Liver (tissue), 9 donors: ENCODE measurements around the gene MED27. TPM values are rescaled to one million over a fixed set of nuclear protein-coding genes. Genes with fewer than 3 reads are reported as not detected.

ENCODE experiments used
- DNase-seq: peaks from one replicate; pipeline ENCODE4 v3.0.0-alpha.2; 2017; ENCODE audit warnings: low spot score
- H3K27ac ChIP-seq, 2 donors: one replicate each; pipeline ENCODE4 v1.7.0; 2013; ENCODE audit warnings: inconsistent platforms in 2 of 2, low read length in 2 of 2, control low read depth in 1 of 2, low read depth in 1 of 2, mild to moderate bottlenecking in 1 of 2
- H3K27me3 ChIP-seq, 4 donors: one replicate each; pipeline versions ENCODE4 v1.6.1 to v1.7.0; 2013; ENCODE audit warnings: low read length in 3 of 4, inconsistent platforms in 1 of 4, mild to moderate bottlenecking in 1 of 4, moderate library complexity in 1 of 4; ENCODE audit not compliant: control insufficient read depth in 4 of 4, insufficient read depth in 4 of 4
- H3K36me3 ChIP-seq, 4 donors: one replicate each; pipeline versions ENCODE4 v1.6.1 to v1.7.0; 2013; ENCODE audit warnings: low read length in 3 of 4, mild to moderate bottlenecking in 3 of 4, low read depth in 1 of 4, moderate library complexity in 1 of 4; ENCODE audit not compliant: control insufficient read depth in 4 of 4, insufficient read depth in 3 of 4
- H3K4me1 ChIP-seq, 4 donors: one replicate each; pipeline versions ENCODE4 v1.6.1 to v1.7.0; 2013; ENCODE audit warnings: low read length in 3 of 4, mild to moderate bottlenecking in 3 of 4, moderate library complexity in 1 of 4; ENCODE audit not compliant: control insufficient read depth in 4 of 4, insufficient read depth in 4 of 4
- H3K4me3 ChIP-seq, 3 donors: one replicate each; pipeline versions ENCODE4 v1.6.1 to v1.7.0; 2013; ENCODE audit warnings: low read length in 3 of 3, control low read depth in 1 of 3, low read depth in 1 of 3, mild to moderate bottlenecking in 1 of 3
- H3K9ac ChIP-seq, 2 donors: one replicate each; pipeline ENCODE4 v1.7.0; 2013; ENCODE audit warnings: low read length in 2 of 2, mild to moderate bottlenecking in 2 of 2, moderate library complexity in 2 of 2, control low read depth in 1 of 2, low read depth in 1 of 2
- H3K9me3 ChIP-seq, 4 donors: one replicate each; pipeline versions ENCODE4 v1.6.1 to v1.7.0; 2013; ENCODE audit warnings: low read length in 3 of 4; ENCODE audit not compliant: control insufficient read depth in 4 of 4
- FOXA2 ChIP-seq: IDR thresholded peaks from 2 replicates; pipeline ENCODE4 v1.6.1; 2016; ENCODE audit warnings: antibody characterized with exemption
- GABPA ChIP-seq, 2 donors: IDR thresholded peaks in 1 of 2; conservative IDR thresholded peaks in 1 of 2; 2 replicates each; pipeline ENCODE4 v1.6.1; 2016; ENCODE audit warnings: antibody characterized with exemption in 2 of 2, mild to moderate bottlenecking in 1 of 2, moderate library complexity in 1 of 2
- HNF4A ChIP-seq, 2 donors: conservative IDR thresholded peaks; 2 replicates each; pipeline ENCODE4 v1.6.1; 2016; ENCODE audit warnings: antibody characterized with exemption in 2 of 2, mild to moderate bottlenecking in 2 of 2
- NR2F2 ChIP-seq: IDR thresholded peaks from 2 replicates; pipeline ENCODE4 v1.6.1; 2016; ENCODE audit warnings: antibody characterized with exemption
- SP1 ChIP-seq: IDR thresholded peaks from 2 replicates; pipeline ENCODE4 v1.6.1; 2018; ENCODE audit warnings: antibody characterized with exemption, mild to moderate bottlenecking
- YY1 ChIP-seq: IDR thresholded peaks from 2 replicates; pipeline ENCODE4 v1.6.1; 2016; ENCODE audit warnings: antibody characterized with exemption, mild to moderate bottlenecking
- WGBS: extraction: QIAGEN DNeasy Blood & Tissue Kit; methylation state at CpG from one replicate; pipeline ENCODE4 v1.1.7; 2013; 5-methylcytosine and 5-hydroxymethylcytosine counted together
- polyA plus RNA-seq, 2 donors: library from polyadenylated mRNA; stranded (reverse) in 1 of 2; unstranded in 1 of 2; fragments of 200-250 nt in 1 of 2; fragments of >200 nt in 1 of 2; fragmentation: Nextera tagmentation in 1 of 2; extraction: Ambion mirVana in 1 of 2; gene quantifications; one replicate each; pipeline versions ENCODE4 v1.2.1 to v1.2.3, GENCODE V29; 2013 to 2015
- total RNA-seq, 2 donors: library from RNA; depleted of rRNA; stranded (reverse); fragments of >200 nt; gene quantifications; one replicate each; pipeline ENCODE4 v1.2.3, GENCODE V29; 2014
- TF ChIP-seq, protein P1 (sequence below): IDR thresholded peaks from 2 replicates; pipeline ENCODE4 v1.6.1; 2016; ENCODE audit warnings: antibody characterized with exemption
- TF ChIP-seq, protein P2 (sequence below): IDR thresholded peaks from 2 replicates; pipeline ENCODE4 v1.6.1; 2016; ENCODE audit warnings: antibody characterized with exemption
- TF ChIP-seq, protein P3 (sequence below): IDR thresholded peaks from 2 replicates; pipeline ENCODE4 v1.6.1; 2016; ENCODE audit warnings: antibody characterized with exemption, mild to moderate bottlenecking
- donor health status: healthy.
- donor health status: healthy.
- donor health status: healthy.
- donor health status: healthy.
- donor health status: healthy.

The MED27 gene
- total and polyA plus RNA-seq, 4 donors = 4.6 to 7.9 (median 5.5) TPM

DNA sequence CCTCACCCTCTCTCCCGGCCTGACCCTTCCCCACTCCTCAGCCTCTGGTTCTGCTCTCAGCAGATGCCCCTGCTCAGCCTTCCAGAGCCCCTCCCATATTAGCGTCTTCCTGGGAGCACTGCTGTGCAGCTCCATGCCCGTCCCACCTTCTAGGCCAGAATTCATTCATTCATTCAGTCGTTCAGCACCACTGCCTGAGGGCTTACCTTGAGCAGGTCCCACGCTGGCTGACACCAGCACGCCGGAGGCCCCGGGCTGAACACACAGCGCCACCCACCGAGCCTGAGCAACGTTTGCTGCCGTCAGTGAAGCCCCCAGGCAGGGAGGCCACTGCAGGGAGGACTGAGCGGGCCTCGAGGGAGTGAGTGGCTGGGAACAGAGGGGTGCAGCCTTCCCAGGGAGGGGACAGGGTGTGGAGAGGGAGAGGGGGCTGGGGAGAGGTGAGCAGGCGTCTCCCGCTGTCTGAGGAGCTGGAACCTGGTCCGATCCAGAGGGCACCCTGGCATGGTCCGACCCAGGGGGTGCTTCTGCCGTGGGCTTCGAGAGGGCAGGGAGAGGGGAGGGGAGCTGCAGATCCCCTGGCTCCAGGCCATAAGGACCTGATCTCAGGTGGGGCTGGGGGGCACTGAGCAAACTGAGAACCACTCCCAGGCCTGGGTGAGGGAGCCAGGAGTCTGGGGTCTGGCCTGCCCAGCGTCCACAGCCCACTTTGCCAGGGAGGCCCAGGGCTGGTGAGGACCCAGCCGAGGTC lies 241.0 kb downstream of the MED27 start:
- no peaks in the 10 kb centered on the region for H3K27me3 ChIP-seq
- H3K36me3 ChIP-seq = no peaks in the 10 kb centered on the region
- H3K9me3 ChIP-seq = peaks cover 2 to 8% (median 5%) of the 10 kb centered on the region in 4 donors
- TF ChIP-seq HNF4A (conservative IDR thresholded peaks at IDR 0.05) (no peak), NR2F2 (no peak)
- TF ChIP-seq, protein P1, sequence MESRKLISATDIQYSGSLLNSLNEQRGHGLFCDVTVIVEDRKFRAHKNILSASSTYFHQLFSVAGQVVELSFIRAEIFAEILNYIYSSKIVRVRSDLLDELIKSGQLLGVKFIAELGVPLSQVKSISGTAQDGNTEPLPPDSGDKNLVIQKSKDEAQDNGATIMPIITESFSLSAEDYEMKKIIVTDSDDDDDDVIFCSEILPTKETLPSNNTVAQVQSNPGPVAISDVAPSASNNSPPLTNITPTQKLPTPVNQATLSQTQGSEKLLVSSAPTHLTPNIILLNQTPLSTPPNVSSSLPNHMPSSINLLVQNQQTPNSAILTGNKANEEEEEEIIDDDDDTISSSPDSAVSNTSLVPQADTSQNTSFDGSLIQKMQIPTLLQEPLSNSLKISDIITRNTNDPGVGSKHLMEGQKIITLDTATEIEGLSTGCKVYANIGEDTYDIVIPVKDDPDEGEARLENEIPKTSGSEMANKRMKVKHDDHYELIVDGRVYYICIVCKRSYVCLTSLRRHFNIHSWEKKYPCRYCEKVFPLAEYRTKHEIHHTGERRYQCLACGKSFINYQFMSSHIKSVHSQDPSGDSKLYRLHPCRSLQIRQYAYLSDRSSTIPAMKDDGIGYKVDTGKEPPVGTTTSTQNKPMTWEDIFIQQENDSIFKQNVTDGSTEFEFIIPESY = no peak
- TF ChIP-seq, protein P2, sequence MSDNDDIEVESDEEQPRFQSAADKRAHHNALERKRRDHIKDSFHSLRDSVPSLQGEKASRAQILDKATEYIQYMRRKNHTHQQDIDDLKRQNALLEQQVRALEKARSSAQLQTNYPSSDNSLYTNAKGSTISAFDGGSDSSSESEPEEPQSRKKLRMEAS = no peak
- H3K27ac ChIP-seq = no peak overlapping the region
- no peak overlapping the region for H3K9ac ChIP-seq
- DNase-seq = no peak
- H3K4me1 ChIP-seq = no peaks in the 10 kb centered on the region
- H3K4me3 ChIP-seq = no peak overlapping the region
- WGBS = 59% methylated on average over 22 of the region's 22 CpGs

DNA sequence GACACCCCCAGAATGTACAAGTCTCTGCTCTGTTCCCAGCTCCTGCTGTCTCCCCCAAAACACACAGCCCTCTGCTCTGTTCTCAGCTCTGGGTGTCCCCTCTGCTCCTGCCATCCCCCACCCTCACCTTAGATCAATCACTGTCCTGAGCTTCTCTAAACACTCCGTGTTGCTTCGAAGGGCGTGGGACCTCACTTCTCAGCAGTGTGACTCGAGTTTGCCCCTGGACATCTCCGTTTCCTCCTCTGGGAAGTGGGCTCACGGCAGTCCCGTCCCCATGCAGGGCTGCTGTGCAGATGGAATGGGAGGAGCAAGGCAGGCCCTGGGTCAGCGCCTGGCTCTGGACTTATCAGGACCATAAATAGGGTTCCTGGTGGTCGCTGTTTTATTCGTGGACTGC lies 241.8 kb downstream of the MED27 start:
- Histone ChIP-seq H3K9me3 (peaks cover 4 to 12% (median 10%) of the 10 kb centered on the region in 4 donors), H3K9ac (no peak overlapping the region), H3K27ac (no peak overlapping the region), H3K27me3 (no peaks in the 10 kb centered on the region), H3K4me3 (no peak overlapping the region), H3K36me3 (no peaks in the 10 kb centered on the region), H3K4me1 (no peaks in the 10 kb centered on the region)
- no peak for TF ChIP-seq YY1
- TF ChIP-seq, protein P3, sequence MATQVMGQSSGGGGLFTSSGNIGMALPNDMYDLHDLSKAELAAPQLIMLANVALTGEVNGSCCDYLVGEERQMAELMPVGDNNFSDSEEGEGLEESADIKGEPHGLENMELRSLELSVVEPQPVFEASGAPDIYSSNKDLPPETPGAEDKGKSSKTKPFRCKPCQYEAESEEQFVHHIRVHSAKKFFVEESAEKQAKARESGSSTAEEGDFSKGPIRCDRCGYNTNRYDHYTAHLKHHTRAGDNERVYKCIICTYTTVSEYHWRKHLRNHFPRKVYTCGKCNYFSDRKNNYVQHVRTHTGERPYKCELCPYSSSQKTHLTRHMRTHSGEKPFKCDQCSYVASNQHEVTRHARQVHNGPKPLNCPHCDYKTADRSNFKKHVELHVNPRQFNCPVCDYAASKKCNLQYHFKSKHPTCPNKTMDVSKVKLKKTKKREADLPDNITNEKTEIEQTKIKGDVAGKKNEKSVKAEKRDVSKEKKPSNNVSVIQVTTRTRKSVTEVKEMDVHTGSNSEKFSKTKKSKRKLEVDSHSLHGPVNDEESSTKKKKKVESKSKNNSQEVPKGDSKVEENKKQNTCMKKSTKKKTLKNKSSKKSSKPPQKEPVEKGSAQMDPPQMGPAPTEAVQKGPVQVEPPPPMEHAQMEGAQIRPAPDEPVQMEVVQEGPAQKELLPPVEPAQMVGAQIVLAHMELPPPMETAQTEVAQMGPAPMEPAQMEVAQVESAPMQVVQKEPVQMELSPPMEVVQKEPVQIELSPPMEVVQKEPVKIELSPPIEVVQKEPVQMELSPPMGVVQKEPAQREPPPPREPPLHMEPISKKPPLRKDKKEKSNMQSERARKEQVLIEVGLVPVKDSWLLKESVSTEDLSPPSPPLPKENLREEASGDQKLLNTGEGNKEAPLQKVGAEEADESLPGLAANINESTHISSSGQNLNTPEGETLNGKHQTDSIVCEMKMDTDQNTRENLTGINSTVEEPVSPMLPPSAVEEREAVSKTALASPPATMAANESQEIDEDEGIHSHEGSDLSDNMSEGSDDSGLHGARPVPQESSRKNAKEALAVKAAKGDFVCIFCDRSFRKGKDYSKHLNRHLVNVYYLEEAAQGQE = no peak
- TF ChIP-seq, protein P1 = no peak
- TF ChIP-seq SP1 = no peak
- TF ChIP-seq, protein P2 = no peak
- no peak for TF ChIP-seq HNF4A (conservative IDR thresholded peaks at IDR 0.05)
- no peak for TF ChIP-seq FOXA2
- TF ChIP-seq GABPA (IDR thresholded peaks at IDR 0.05 in 1 of 2, conservative IDR thresholded peaks at IDR 0.05 in 1 of 2) = no peak
- WGBS = 45% methylated on average over 10 of the region's 10 CpGs
- DNase-seq = no peak
